Left ventricle myocardium inferior (tissue), 1 donor: Measurements from ENCODE around the gene MAMDC2. TPM values are rescaled to one million over a fixed set of nuclear protein-coding genes. Genes with fewer than 3 reads are reported as not detected.

ENCODE experiments used
- DNase-seq: peaks from one replicate; pipeline ENCODE4 v3.0.0-alpha.2; 2020
- H3K27ac ChIP-seq: fragments of 200-600 bp; replicated peaks from 2 replicates; pipeline ENCODE4 v1.8.0; 2021
- H3K27me3 ChIP-seq: fragments of 200-600 bp; 2 replicates; pipeline ENCODE4 v1.8.0; 2021; ENCODE audit warnings: low read depth
- H3K36me3 ChIP-seq: fragments of 200-600 bp; 2 replicates; pipeline ENCODE4 v1.8.0; 2021
- H3K4me1 ChIP-seq: fragments of 200-600 bp; 2 replicates; pipeline ENCODE4 v1.8.0; 2021
- H3K4me3 ChIP-seq: fragments of 200-600 bp; 2 replicates; pipeline ENCODE4 v1.8.0; 2021; ENCODE audit warnings: mild to moderate bottlenecking, moderate library complexity
- H3K9me3 ChIP-seq: fragments of 200-600 bp; replicated peaks from 2 replicates; pipeline ENCODE4 v1.8.0; 2021
- CTCF ChIP-seq: fragments of 200-600 bp; IDR thresholded peaks from 2 replicates; pipeline ENCODE4 v1.8.0; 2021; ENCODE audit warnings: antibody characterized with exemption, mild to moderate bottlenecking, borderline replicate concordance
- intact Hi-C: fragments of 100-400 bp; cut with micrococcal nuclease; formaldehyde crosslinking; loops from one replicate; pipeline ENCODE4 v1.11.0; 2022
- total RNA-seq: library from RNA; stranded (reverse); fragmentation: NEBNext Ultra II Directional; extraction: Animal tissue kit (Norgen Biotek cat#: 25700); gene quantifications from one replicate; pipeline ENCODE4 v1.2.1, GENCODE V29; 2021
- donor health status: DM: no; HTN: yes; CAD: no; lungs with severe emphysema.

Gene MAMDC2
- total RNA-seq, 1 donor from 2014 or later, result 9.0 TPM

- Histone ChIP-seq H3K9me3 (no peaks in the 10 kb centered on the region), H3K27me3 (no peaks in the 10 kb centered on the region), H3K27ac (no peak overlapping the region), H3K4me3 (no peak overlapping the region), H3K4me1 (peaks cover 24% of the 10 kb centered on the region), H3K36me3 (no peaks in the 10 kb centered on the region)
- intact Hi-C loops, result no loop called here
- TF ChIP-seq CTCF, result no peak
- DNase-seq, result no peak
These were observed 51.1 kb downstream of the MAMDC2 start for GRCh38 chr9:70094747-70095146.

- Histone ChIP-seq H3K27me3 (no peaks in the 10 kb centered on the region), H3K4me1 (peaks cover 8% of the 10 kb centered on the region), H3K4me3 (no peak overlapping the region), H3K36me3 (no peaks in the 10 kb centered on the region), H3K9me3 (no peaks in the 10 kb centered on the region), H3K27ac (no peak overlapping the region)
- TF ChIP-seq CTCF, result no peak
- intact Hi-C loops, result no loop called here
- no peak for DNase-seq
These were observed 53.5 kb downstream of the MAMDC2 start for GRCh38 chr9:70097187-70097586.

- Histone ChIP-seq H3K27me3 (no peaks in the 10 kb centered on the region), H3K27ac (no peak overlapping the region), H3K9me3 (no peaks in the 10 kb centered on the region), H3K4me3 (no peak overlapping the region), H3K36me3 (no peaks in the 10 kb centered on the region), H3K4me1 (no peaks in the 10 kb centered on the region)
- no peak for DNase-seq
- intact Hi-C loops, result no loop called here
- TF ChIP-seq CTCF, result no peak
These were observed 56.7 kb downstream of the MAMDC2 start for GRCh38 chr9:70100362-70100761.

GRCh38 chr9:70101265-70101664, 57.6 kb downstream of the MAMDC2 start:
- DNase-seq, result no peak
- no peaks in the 10 kb centered on the region for H3K27me3 ChIP-seq
- intact Hi-C loops, result no loop called here
- H3K9me3 ChIP-seq, result no peaks in the 10 kb centered on the region
- H3K4me3 ChIP-seq, result no peak overlapping the region
- TF ChIP-seq CTCF, result no peak
- no peaks in the 10 kb centered on the region for H3K36me3 ChIP-seq
- no peaks in the 10 kb centered on the region for H3K4me1 ChIP-seq
- no peak overlapping the region for H3K27ac ChIP-seq

GRCh38 chr9:70105147-70105546, 61.5 kb downstream of the MAMDC2 start:
- TF ChIP-seq CTCF, result no peak
- no peaks in the 10 kb centered on the region for H3K9me3 ChIP-seq
- intact Hi-C loops, result no loop called here
- peaks cover 10% of the 10 kb centered on the region for H3K36me3 ChIP-seq
- H3K4me3 ChIP-seq, result no peak overlapping the region
- H3K4me1 ChIP-seq, result peaks cover 4% of the 10 kb centered on the region
- no peaks in the 10 kb centered on the region for H3K27me3 ChIP-seq
- DNase-seq, result no peak
- H3K27ac ChIP-seq, result no peak overlapping the region

GRCh38 chr9:70106571-70106970, 62.9 kb downstream of the MAMDC2 start:
- peaks cover 10% of the 10 kb centered on the region for H3K36me3 ChIP-seq
- no peak for TF ChIP-seq CTCF
- no peaks in the 10 kb centered on the region for H3K9me3 ChIP-seq
- H3K27ac ChIP-seq, result no peak overlapping the region
- no peak for DNase-seq
- H3K27me3 ChIP-seq, result no peaks in the 10 kb centered on the region
- no peak overlapping the region for H3K4me3 ChIP-seq
- intact Hi-C loops, result no loop called here
- peaks cover 12% of the 10 kb centered on the region for H3K4me1 ChIP-seq
